NT2/D1 (cell line): Measurements from ENCODE around the gene COG1.

Experiments
- YY1 ChIP-seq: IDR thresholded peaks from 2 replicates; pipeline ENCODE4 v1.6.1; 2011; ENCODE audit not compliant: insufficient read length, insufficient read depth
- ZNF274 ChIP-seq: IDR thresholded peaks from 2 replicates; pipeline ENCODE4 v1.6.1; 2011; ENCODE audit warnings: mild to moderate bottlenecking, low read depth, low read length

GRCh38 chr17:73237714-73238113, 44.9 kb downstream of the COG1 start:
- TF ChIP-seq ZNF274: no peak
- TF ChIP-seq YY1: no peak
